GM10248 (cell line): Measurements from ENCODE around the gene PCDH9.

ENCODE experiments used
- CTCF ChIA-PET: fragments of 300-600 bp; sonication (Branson Sonifier 250); formaldehyde crosslinking; extraction: SDS; loops from one replicate; lab custom pipeline; 2021; ENCODE audit warnings: antibody characterized with exemption; lab: Yijun Ruan, JAX
- POLR2A ChIA-PET: fragments of 350-650 bp; sonication (Branson Sonifier 250); formaldehyde crosslinking; extraction: SDS; loops from one replicate; lab custom pipeline; 2020; ENCODE audit warnings: antibody characterized with exemption; lab: Yijun Ruan, JAX
- DNase-seq: peaks from one replicate; pipeline ENCODE4 v3.0.0; 2012; ENCODE audit errors: extremely low spot score
- CTCF ChIP-seq: IDR thresholded peaks from 2 replicates; pipeline ENCODE4 v1.5.1; 2012; ENCODE audit warnings: mild to moderate bottlenecking, low read depth; ENCODE audit errors: extremely low read depth, missing control alignments, control extremely low read depth

The PCDH9 gene

GRCh38 chr13:66397133-66397532 is 833.0 kb downstream of the PCDH9 start:
- no peak for TF ChIP-seq CTCF
- DNase-seq: no peak
- POLR2A ChIA-PET: no interaction called here
- CTCF ChIA-PET: no interaction called here

- no peak for DNase-seq
- POLR2A ChIA-PET: no interaction called here
- no peak for TF ChIP-seq CTCF
- CTCF ChIA-PET: interaction anchor here (1.4 kb wide), 1 partner anchor 13 kb away, joined by 3 read pairs; no protein-coding TSS in a partner anchor
Observed at GRCh38 chr13:66391322-66391721, 838.8 kb downstream of the PCDH9 start.

- no peak for DNase-seq
- CTCF ChIA-PET: interaction anchor here (0.9 kb wide), 1 partner anchor 8 kb away, joined by 3 read pairs; no protein-coding TSS in a partner anchor
- TF ChIP-seq CTCF: no peak
- POLR2A ChIA-PET: no interaction called here
Observed at GRCh38 chr13:66378894-66379293, 851.2 kb downstream of the PCDH9 start.

GRCh38 chr13:66377569-66377968 is 852.6 kb downstream of the PCDH9 start:
- ChIA-PET CTCF (interaction anchor here (1.0 kb wide), 1 partner anchor 14 kb away, joined by 3 read pairs; no protein-coding TSS in a partner anchor), POLR2A (no interaction called here)
- no peak for TF ChIP-seq CTCF
- DNase-seq: no peak

- ChIA-PET CTCF (no interaction called here), POLR2A (no interaction called here)
- no peak for DNase-seq
- TF ChIP-seq CTCF: no peak
Observed at GRCh38 chr13:66375756-66376155, 854.4 kb downstream of the PCDH9 start.

GRCh38 chr13:66369666-66370065 is 860.5 kb downstream of the PCDH9 start:
- TF ChIP-seq CTCF: no peak
- no peak for DNase-seq
- CTCF ChIA-PET: no interaction called here
- POLR2A ChIA-PET: no interaction called here
